H1 (cell line): ENCODE results near the gene NRN1L. TPM values are rescaled to one million over a fixed set of nuclear protein-coding genes. Genes with fewer than 3 reads are reported as not detected.

Experiments
- SP4 ChIP-seq: IDR thresholded peaks from 2 replicates; pipeline ENCODE4 v1.6.1; 2012; ENCODE audit warnings: low read length, inconsistent platforms
- polyA plus RNA-seq, 7 experiments: library from polyadenylated mRNA; depleted of rRNA in 3 of 7; stranded (reverse) in 5 of 7; unstranded in 2 of 7; fragments of >200 nt in 5 of 7; fragments of 200-250 nt in 2 of 7; gene quantifications; 1 replicate in 5 of 7; 2 replicates in 1 of 7; 4 replicates in 1 of 7; pipeline versions ENCODE4 v1.2.1 to v1.2.3, GENCODE V29; 2011 to 2013; ENCODE audit warnings: missing spikeins in 2 of 7, mixed read lengths in 2 of 7
- total RNA-seq: library from RNA; stranded (reverse); fragmentation: NEBNext Ultra II Directional; extraction: Animal tissue kit (Norgen Biotek cat#: 25700); gene quantifications from 2 replicates; pipeline ENCODE4 v1.2.1, GENCODE V29; 2021
- TF ChIP-seq, protein P1 (sequence below): IDR thresholded peaks from 2 replicates; pipeline ENCODE4 v1.6.1; 2012; ENCODE audit warnings: inconsistent platforms
- TF ChIP-seq, protein P2 (sequence below): IDR thresholded peaks from 2 replicates; pipeline ENCODE4 v1.6.1; 2012; ENCODE audit warnings: low read length, inconsistent platforms

Gene NRN1L
- total and polyA plus RNA-seq, 2 of the 8 experiments (the other 6 are each of a cell fraction or from before 2014, with no cell fraction given): 4.1 to 35.2 TPM

- TF ChIP-seq, protein P1, sequence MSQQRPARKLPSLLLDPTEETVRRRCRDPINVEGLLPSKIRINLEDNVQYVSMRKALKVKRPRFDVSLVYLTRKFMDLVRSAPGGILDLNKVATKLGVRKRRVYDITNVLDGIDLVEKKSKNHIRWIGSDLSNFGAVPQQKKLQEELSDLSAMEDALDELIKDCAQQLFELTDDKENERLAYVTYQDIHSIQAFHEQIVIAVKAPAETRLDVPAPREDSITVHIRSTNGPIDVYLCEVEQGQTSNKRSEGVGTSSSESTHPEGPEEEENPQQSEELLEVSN: no peak
- no peak for TF ChIP-seq SP4
- TF ChIP-seq, protein P2, sequence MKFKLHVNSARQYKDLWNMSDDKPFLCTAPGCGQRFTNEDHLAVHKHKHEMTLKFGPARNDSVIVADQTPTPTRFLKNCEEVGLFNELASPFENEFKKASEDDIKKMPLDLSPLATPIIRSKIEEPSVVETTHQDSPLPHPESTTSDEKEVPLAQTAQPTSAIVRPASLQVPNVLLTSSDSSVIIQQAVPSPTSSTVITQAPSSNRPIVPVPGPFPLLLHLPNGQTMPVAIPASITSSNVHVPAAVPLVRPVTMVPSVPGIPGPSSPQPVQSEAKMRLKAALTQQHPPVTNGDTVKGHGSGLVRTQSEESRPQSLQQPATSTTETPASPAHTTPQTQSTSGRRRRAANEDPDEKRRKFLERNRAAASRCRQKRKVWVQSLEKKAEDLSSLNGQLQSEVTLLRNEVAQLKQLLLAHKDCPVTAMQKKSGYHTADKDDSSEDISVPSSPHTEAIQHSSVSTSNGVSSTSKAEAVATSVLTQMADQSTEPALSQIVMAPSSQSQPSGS: no peak
Observed at GRCh38 chr16:67923414-67924116, 38.9 kb downstream of the NRN1L start (continued).
